IMR-90 (cell line): Measurements from ENCODE around the gene TAX1BP1. TPM values are rescaled to one million over a fixed set of nuclear protein-coding genes. Genes with fewer than 3 reads are reported as not detected.

ENCODE experiments used
- ATAC-seq: fragments of 200-7000 bp; cut with Tn5 transposase; 2 replicates; pipeline ENCODE4 v1.9.1; 2020; ENCODE audit warnings: low read depth, mild to moderate bottlenecking, moderate library complexity
- BruUV-seq: library from RNA; stranded (reverse); fragments of 400-500 nt; replicated peaks from 2 replicates; lab custom pipeline; 2021; lab: Mats Ljungman, UMichigan
- CTCF ChIA-PET: fragments of 300-600 bp; formaldehyde crosslinking; extraction: SDS; loops from one replicate; lab custom pipeline; 2021; ENCODE audit warnings: antibody characterized with exemption; lab: Yijun Ruan, JAX
- POLR2A ChIA-PET: fragments of 300-600 bp; sonication (Branson Sonifier 250); formaldehyde crosslinking; loops from one replicate; lab custom pipeline; 2022; ENCODE audit warnings: antibody characterized with exemption; ENCODE audit not compliant: unreplicated experiment; lab: Charles Lee
- DNase-seq: peaks from one replicate; pipeline ENCODE4 v3.0.0; 2013
- H2AFZ ChIP-seq: replicated peaks from 2 replicates; pipeline ENCODE3; 2013; ENCODE audit warnings: low read length, mild to moderate bottlenecking; ENCODE audit not compliant: poor library complexity
- H2AK5ac ChIP-seq: 2 replicates; pipeline ENCODE4 v1.6.1; 2013; ENCODE audit warnings: low read depth, low read length, inconsistent platforms
- H2AK9ac ChIP-seq: replicated peaks from 2 replicates; pipeline ENCODE3; 2013; ENCODE audit warnings: mild to moderate bottlenecking, low read depth, low read length, moderate library complexity; ENCODE audit not compliant: poor library complexity
- H2BK120ac ChIP-seq: 2 replicates; pipeline ENCODE4 v1.6.1; 2013; ENCODE audit warnings: low read depth, low read length, inconsistent platforms
- H2BK15ac ChIP-seq: 3 replicates; pipeline ENCODE4 v1.6.1; 2013; ENCODE audit warnings: low read depth, low read length, inconsistent platforms
- H2BK20ac ChIP-seq: 2 replicates; pipeline ENCODE4 v1.6.1; 2013; ENCODE audit warnings: low read depth, mild to moderate bottlenecking, inconsistent platforms, low read length, moderate library complexity
- H2BK5ac ChIP-seq: 2 replicates; pipeline ENCODE4 v1.6.1; 2013; ENCODE audit warnings: mild to moderate bottlenecking, low read depth, low read length, inconsistent platforms; ENCODE audit not compliant: poor library complexity, severe bottlenecking
- H3K14ac ChIP-seq: replicated peaks from 2 replicates; pipeline ENCODE4 v1.6.1; 2013; ENCODE audit warnings: low read depth, low read length, inconsistent platforms
- H3K18ac ChIP-seq: 2 replicates; pipeline ENCODE4 v1.6.1; 2013; ENCODE audit warnings: low read depth, low read length, control low read depth
- H3K23ac ChIP-seq: 2 replicates; pipeline ENCODE4 v1.6.1; 2013; ENCODE audit warnings: low read depth, low read length, inconsistent platforms
- H3K27ac ChIP-seq: 2 replicates; pipeline ENCODE4 v1.5.1; 2013; ENCODE audit warnings: mild to moderate bottlenecking, control low read depth, low read length; ENCODE audit not compliant: insufficient read depth
- H3K27me3 ChIP-seq: 2 replicates; pipeline ENCODE4 v1.6.1; 2013; ENCODE audit warnings: low read length; ENCODE audit not compliant: control insufficient read depth, insufficient read depth
- H3K36me3 ChIP-seq: 2 replicates; pipeline ENCODE4 v1.6.1; 2013; ENCODE audit warnings: low read length, mixed read lengths; ENCODE audit not compliant: control insufficient read depth, insufficient read depth
- H3K4ac ChIP-seq: 2 replicates; pipeline ENCODE4 v1.6.1; 2013; ENCODE audit warnings: low read depth, low read length, inconsistent platforms
- H3K4me1 ChIP-seq: 2 replicates; pipeline ENCODE4 v1.6.1; 2013; ENCODE audit warnings: low read length, mixed read lengths; ENCODE audit not compliant: control insufficient read depth, insufficient read depth
- H3K4me2 ChIP-seq: 2 replicates; pipeline ENCODE4 v1.6.1; 2013; ENCODE audit warnings: low read depth, mild to moderate bottlenecking, control low read depth, low read length, moderate library complexity
- H3K4me3 ChIP-seq: 2 replicates; pipeline ENCODE4 v1.5.1; 2013; ENCODE audit warnings: low read depth, mild to moderate bottlenecking, control low read depth, low read length, moderate library complexity; ENCODE audit not compliant: insufficient read depth
- H3K56ac ChIP-seq: 2 replicates; pipeline ENCODE4 v1.6.1; 2013; ENCODE audit warnings: low read length, inconsistent platforms; ENCODE audit not compliant: insufficient read depth; ENCODE audit errors: extremely low read depth
- H3K79me1 ChIP-seq, 2 experiments: 2 replicates each; pipeline ENCODE4 v1.6.1; 2013; ENCODE audit warnings: low read length in 2 of 2, inconsistent platforms in 1 of 2, low read depth in 1 of 2
- H3K9ac ChIP-seq: 2 replicates; pipeline ENCODE4 v1.6.1; 2013; ENCODE audit warnings: low read depth, low read length, control low read depth
- H3K9me1 ChIP-seq: 2 replicates; pipeline ENCODE4 v1.6.1; 2013; ENCODE audit warnings: low read length, inconsistent platforms; ENCODE audit not compliant: insufficient read depth
- H3K9me3 ChIP-seq: 2 replicates; pipeline ENCODE4 v1.6.1; 2013; ENCODE audit warnings: low read length; ENCODE audit not compliant: control insufficient read depth, insufficient read depth
- H4K20me1 ChIP-seq: 2 replicates; pipeline ENCODE4 v1.6.1; 2013; ENCODE audit warnings: low read length, inconsistent platforms; ENCODE audit not compliant: insufficient read depth
- H4K5ac ChIP-seq: 2 replicates; pipeline ENCODE4 v1.6.1; 2013; ENCODE audit warnings: mild to moderate bottlenecking, low read depth, low read length, control low read depth
- H4K8ac ChIP-seq, 2 experiments: 2 replicates each; pipeline ENCODE4 v1.6.1; 2013; ENCODE audit warnings: low read depth in 2 of 2, low read length in 2 of 2, control low read depth in 1 of 2, inconsistent platforms in 1 of 2
- H4K91ac ChIP-seq: 2 replicates; pipeline ENCODE4 v1.6.1; 2013; ENCODE audit warnings: low read depth, low read length, inconsistent platforms; ENCODE audit not compliant: insufficient read depth
- BHLHE40 ChIP-seq: fragments of 150-350 bp; IDR thresholded peaks from 2 replicates; pipeline ENCODE4 v1.6.1; 2016; ENCODE audit warnings: mild to moderate bottlenecking, low read depth, low read length
- CTCF ChIP-seq: conservative IDR thresholded peaks from 2 replicates; pipeline ENCODE4 v1.5.1; 2012; ENCODE audit warnings: mild to moderate bottlenecking, low read depth, low read length, improper control_type of control experiment
- ELK1 ChIP-seq: fragments of 150-350 bp; IDR thresholded peaks from 2 replicates; pipeline ENCODE4 v1.6.1; 2016; ENCODE audit warnings: low read depth, mild to moderate bottlenecking, low read length, moderate library complexity, borderline replicate concordance
- MAZ ChIP-seq: IDR thresholded peaks from 2 replicates; pipeline ENCODE4 v1.6.1; 2012; ENCODE audit warnings: low read depth, mild to moderate bottlenecking, low read length, improper control_type of control experiment, moderate library complexity, borderline replicate concordance
- MXI1 ChIP-seq: IDR thresholded peaks from 2 replicates; pipeline ENCODE4 v1.6.1; 2012; ENCODE audit warnings: low read depth, mild to moderate bottlenecking, low read length, moderate library complexity, borderline replicate concordance
- POLR2A ChIP-seq: IDR thresholded peaks from 2 replicates; pipeline ENCODE4 v1.6.1; 2012; ENCODE audit warnings: mild to moderate bottlenecking, low read depth, low read length
- RFX5 ChIP-seq: IDR thresholded peaks from 2 replicates; pipeline ENCODE4 v1.8.0; 2012; ENCODE audit warnings: low read depth, mild to moderate bottlenecking, low read length, moderate library complexity
- SMC3 ChIP-seq: fragments of 150-350 bp; IDR thresholded peaks from 2 replicates; pipeline ENCODE4 v1.6.1; 2016; ENCODE audit warnings: low read depth, mild to moderate bottlenecking, antibody characterized with exemption, low read length, moderate library complexity
- USF2 ChIP-seq: fragments of 150-350 bp; IDR thresholded peaks from 2 replicates; pipeline ENCODE4 v1.6.1; 2017; ENCODE audit warnings: mild to moderate bottlenecking, antibody characterized with exemption, low read length, low read depth
- WGBS, 2 experiments: methylation state at CpG; one replicate each; pipeline versions ENCODE4 v1.1.5 to v1.1.7; 2013; ENCODE audit warnings: missing lambda C conversion rate in 2 of 2; ENCODE audit not compliant: insufficient read length in 1 of 2; ENCODE audit errors: extremely low coverage in 2 of 2; 5-methylcytosine and 5-hydroxymethylcytosine counted together
- dilution Hi-C: fragments of 300-500 bp; cut with HindIII; formaldehyde crosslinking; loops from one replicate; pipeline ENCODE4 v1.14.3; 2018; ENCODE audit warnings: low sequenced_read_pairs; ENCODE audit not compliant: unreplicated experiment
- in situ Hi-C: fragments of 300-500 bp; cut with MboI; formaldehyde crosslinking; loops from 3 replicates; pipeline ENCODE4 v1.14.3; 2019; ENCODE audit warnings: low sequenced_read_pairs, inconsistent platforms, mixed read lengths
- intact Hi-C: fragments of 100-400 bp; cut with micrococcal nuclease; formaldehyde crosslinking; loops from 2 replicates; pipeline ENCODE4 v1.10.0; 2022
- polyA plus RNA-seq, 3 experiments: library from polyadenylated mRNA; depleted of rRNA; stranded (reverse); fragments of >200 nt; gene quantifications; 2 replicates each; pipeline ENCODE4 v1.2.3, GENCODE V29; 2012; ENCODE audit warnings: low replicate concordance in 1 of 3
- total RNA-seq: library from RNA; depleted of rRNA; stranded (reverse); fragments of >200 nt; gene quantifications from 2 replicates; pipeline ENCODE4 v1.2.3, GENCODE V29; 2012

Gene TAX1BP1
- total and polyA plus RNA-seq, 2 of the 4 experiments (the other 2 are of a cell fraction): 49.0 to 52.7 TPM

- H3K9me1 ChIP-seq: no peaks in the 10 kb centered on the region
- peaks cover 3% of the 10 kb centered on the region; the same call in 1 of the 2 replicates for H3K4me1 ChIP-seq
- ChIA-PET POLR2A (no interaction called here), CTCF (interaction anchor here (1.4 kb wide), 1 partner anchor 29 kb away, joined by 3 read pairs; no protein-coding TSS in a partner anchor)
- no peak overlapping the region for H3K27ac ChIP-seq
- H3K4me2 ChIP-seq: no peak overlapping the region
- H3K14ac ChIP-seq: no peak overlapping the region
- no peak overlapping the region for H2BK15ac ChIP-seq
- no peak overlapping the region for H3K23ac ChIP-seq
- no CpG with 5 or more reads among the region's 3 CpGs for WGBS, 2 experiments
- H2BK5ac ChIP-seq: no peak overlapping the region
- H3K56ac ChIP-seq: no peak overlapping the region
- DNase-seq (no peak), ATAC-seq (no peak)
- H2AFZ ChIP-seq: no peak overlapping the region
- H2AK5ac ChIP-seq: no peak overlapping the region
- no peaks in the 10 kb centered on the region for H3K27me3 ChIP-seq
- intact Hi-C loops (no loop called here), dilution Hi-C loops (no loop called here), in situ Hi-C loops (no loop called here)
- no peak overlapping the region for H2BK120ac ChIP-seq
- H4K5ac ChIP-seq: no peak overlapping the region
- H3K18ac ChIP-seq: no peak overlapping the region
- no peak overlapping the region for H4K91ac ChIP-seq
- no peak overlapping the region for H4K8ac ChIP-seq
- H2AK9ac ChIP-seq: no peak overlapping the region
- no peak for TF ChIP-seq POLR2A
- TF ChIP-seq RFX5: no peak
- TF ChIP-seq CTCF: no peak
- TF ChIP-seq ELK1: no peak
- no peak for TF ChIP-seq MAZ
- no peak for TF ChIP-seq SMC3
- TF ChIP-seq MXI1: no peak
- TF ChIP-seq USF2: no peak
- no peak for TF ChIP-seq BHLHE40
- H3K79me1 ChIP-seq: no peaks in the 10 kb centered on the region
- H4K20me1 ChIP-seq: no peaks in the 10 kb centered on the region
- H3K36me3 ChIP-seq: no peaks in the 10 kb centered on the region
- no peak overlapping the region for H3K9ac ChIP-seq
- H3K4ac ChIP-seq: no peak overlapping the region
- peaks cover 2% of the 10 kb centered on the region; the same call in 1 of the 2 replicates for H3K9me3 ChIP-seq
- no peak overlapping the region for H3K4me3 ChIP-seq
- H2BK20ac ChIP-seq: no peak overlapping the region
- no TSS peak for BruUV-seq
Observed at GRCh38 chr7:27704422-27705199, 35.4 kb upstream of the TAX1BP1 start.
